CD4-positive, alpha-beta T cell treated with Interferon gamma for 1 hour (primary cell): ENCODE results near the gene CHSY3.
"Not testable (repeated sequence)": the region's sequence is repeated elsewhere in the genome, so short reads cannot be mapped to it uniquely, and the experiment has no call there.

Experiments used
- DNase-seq: peaks from one replicate; pipeline ENCODE4 v3.0.0-alpha.2; 2020

CHSY3 gene

DNA sequence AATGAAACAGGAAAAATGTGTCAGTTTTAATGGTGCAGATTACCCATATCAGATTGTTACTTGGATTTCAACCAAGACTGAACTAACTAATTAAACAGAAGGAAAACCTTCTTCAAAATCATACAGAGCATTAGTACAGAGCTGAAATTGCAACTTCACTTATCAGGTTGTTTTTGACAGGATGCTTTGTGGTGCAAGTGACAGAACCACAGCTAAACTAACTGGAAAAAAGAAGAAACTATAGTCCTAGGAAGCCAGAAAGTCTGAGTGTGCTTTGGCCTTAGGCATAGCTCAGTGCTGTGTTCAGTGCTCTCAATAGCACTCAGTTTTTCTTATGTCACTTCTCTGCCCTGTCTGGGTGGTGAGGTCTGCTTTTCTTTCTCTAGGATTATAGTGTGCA, 267.4 kb downstream of the CHSY3 start:
- DNase-seq = no peak

DNA sequence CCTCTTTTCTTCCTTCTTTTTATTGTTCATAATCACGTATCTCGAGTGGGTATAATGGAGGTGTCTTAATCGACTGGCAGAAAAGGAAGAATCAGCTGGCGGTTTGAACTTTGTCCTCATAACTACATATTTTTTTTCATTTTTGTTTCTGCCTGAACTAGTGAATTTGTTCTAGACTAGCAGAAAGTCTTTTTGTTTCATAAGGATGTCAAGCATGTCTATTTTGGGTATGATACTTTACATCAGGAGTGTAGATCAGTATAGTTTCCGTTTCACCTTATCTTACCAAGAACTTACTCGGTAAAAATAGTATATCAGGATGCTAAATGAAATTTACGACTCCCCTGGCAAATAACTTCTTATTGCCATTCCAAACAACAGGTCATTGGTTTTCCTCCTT, 278.9 kb downstream of the CHSY3 start:
- DNase-seq = no peak

DNA sequence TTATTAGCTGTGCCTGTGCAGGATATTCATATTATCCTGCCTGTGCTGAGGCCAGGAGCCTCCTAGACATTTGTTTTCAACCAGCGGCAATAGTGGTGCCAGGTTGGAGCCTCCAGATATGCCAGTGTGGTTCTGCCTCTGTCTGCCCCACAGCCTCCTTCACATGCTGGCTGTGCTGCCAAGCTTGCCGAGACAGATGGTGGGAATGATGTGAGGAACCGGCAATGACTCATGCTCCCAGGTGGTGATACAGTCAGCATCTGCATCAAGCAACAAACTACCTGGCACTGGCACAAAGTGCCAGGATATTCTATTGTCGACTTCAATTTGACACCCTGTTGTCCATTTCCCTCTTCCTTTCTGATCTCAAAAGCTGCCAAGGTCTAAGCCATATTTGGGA, 285.7 kb downstream of the CHSY3 start:
- DNase-seq = no peak

DNA sequence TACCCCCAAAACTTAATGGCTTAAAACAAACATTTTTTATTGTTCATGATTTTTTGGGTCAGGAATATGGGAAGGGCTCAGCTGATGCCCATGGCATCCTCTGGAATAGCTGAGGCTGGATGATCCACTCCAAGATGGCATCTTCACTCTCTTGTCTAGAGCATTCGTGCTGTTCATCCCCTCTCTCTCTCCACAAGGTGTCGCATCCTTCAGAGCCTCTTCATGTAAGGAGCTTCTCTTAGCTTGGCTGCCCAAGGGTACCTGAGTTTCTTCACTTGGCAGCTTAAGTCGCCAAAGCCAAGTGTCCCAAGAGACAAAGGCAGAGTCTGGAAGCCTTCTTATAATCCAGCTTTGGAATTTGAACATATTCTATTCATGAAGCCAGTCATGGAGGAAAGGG, 294.7 kb downstream of the CHSY3 start:
- DNase-seq = no peak

DNA sequence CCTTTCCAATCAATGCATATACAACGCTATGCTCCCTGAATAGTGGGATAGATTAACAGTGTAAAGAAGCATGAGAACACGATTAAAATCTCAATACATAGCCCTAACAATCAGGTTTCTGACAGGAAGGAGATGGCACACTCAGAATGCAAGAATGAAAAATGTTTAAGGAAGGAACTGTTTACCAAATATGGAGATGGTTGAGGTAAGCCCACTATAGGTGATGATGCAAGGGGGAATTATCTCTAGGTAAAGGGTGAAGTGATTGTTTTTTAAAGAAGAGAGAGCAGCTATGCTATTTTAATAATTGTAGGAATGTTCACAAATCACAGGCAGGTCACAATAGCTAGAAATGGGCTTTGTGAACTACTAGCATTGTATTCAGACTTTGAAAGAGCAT, 302.4 kb downstream of the CHSY3 start:
- no peak for DNase-seq

GRCh38 chr5:130213607-130214006, 309.3 kb downstream of the CHSY3 start:
- no peak for DNase-seq

DNA sequence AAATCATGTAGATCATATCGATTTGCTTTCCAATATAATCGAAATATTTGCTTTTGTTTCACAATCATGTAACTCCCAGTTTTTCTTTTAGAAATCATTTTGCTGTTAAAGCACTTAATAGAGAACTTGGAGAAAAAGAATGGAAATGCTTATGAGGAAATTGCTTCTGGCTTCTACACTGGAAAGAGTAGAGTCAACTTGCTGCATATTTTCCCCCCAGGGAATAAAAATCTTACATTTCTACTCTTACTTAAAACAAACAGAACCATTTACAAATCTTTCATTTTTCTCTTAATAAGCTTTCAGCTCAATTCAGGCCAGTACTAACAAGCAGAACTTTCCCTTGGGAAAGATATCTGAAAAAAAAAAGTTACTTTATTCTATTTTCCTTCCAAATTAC, 312.0 kb downstream of the CHSY3 start:
- no peak for DNase-seq

DNA sequence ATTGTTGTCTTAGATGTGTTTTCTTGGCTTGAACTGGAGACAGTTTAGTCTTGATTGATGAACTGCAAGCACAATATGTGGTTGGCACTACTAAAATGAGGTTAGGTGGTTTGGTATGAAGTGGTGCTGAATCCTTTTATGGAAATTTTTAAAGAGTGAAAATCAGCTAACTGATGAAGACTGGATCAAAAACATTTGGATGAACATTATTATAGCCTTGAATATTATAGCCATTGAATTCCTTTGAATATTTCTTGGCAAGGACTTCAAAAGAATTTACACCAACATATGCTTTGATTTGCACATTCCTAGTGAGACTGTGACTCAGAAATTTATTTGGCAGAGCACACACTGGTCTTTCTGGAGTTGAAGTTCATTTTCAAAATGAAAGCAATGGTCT, 318.3 kb downstream of the CHSY3 start:
- DNase-seq = no peak

- not testable (repeated sequence) for DNase-seq
Measured at GRCh38 chr5:130226556-130226955, 322.3 kb downstream of the CHSY3 start.

DNA sequence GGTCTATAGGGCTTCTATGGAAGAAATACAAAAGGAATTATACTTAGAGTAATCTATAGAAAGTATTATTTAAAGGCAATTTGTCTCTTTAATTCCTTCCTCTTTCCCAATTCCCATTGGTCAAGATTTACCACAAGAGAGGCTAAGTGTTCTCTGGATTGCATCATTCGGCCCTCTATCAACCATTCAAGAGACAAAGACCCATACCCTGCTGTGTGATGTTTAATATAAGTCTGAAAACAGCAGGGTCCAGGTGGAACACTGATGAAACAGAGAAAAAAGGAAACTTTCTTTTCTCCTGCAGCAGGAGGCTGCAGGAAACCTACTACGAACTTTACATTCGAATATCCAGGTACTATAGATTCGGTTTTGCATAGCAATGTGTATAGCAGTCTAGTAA, 323.4 kb downstream of the CHSY3 start:
- no peak for DNase-seq

DNA sequence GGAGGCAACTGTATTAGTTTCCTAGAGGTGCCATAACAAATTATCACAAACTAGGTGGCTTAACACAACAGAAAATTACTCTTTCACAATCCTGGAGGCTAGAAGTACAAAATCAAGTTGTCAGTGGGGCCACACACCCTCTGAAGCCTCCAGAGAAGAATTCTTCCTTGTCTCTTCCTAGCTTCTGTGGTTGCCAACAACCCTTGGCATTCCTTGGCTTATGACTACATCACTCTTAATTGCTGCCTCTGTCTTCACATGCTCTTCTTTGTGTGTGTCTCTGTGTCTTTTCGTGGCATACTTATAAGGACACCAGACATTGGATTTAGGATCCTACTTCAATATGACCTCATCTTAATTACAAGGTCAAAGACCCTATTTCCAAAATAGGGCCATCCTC, 327.5 kb downstream of the CHSY3 start:
- DNase-seq = no peak

DNA sequence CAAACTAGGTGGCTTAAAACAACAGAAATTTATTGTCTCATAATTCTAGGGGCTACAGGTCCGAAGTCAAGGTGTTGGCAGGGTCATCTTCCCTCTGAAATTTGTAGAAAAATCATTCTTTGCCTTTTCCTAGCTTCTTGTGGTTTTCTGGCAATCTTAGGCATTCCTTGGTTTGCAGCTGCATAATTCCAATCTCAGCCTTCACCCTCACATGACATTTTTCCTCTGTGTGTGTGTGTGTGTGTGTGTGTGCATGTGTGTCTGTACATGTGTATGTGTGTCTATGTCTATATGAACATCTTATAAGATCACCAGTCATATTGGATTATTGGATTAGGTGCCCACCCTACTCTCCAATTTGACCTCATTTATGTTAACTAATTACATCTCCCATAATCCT, 330.6 kb downstream of the CHSY3 start:
- no peak for DNase-seq
